Measurements from ENCODE around the gene LDHAL6A. TPM values are rescaled to one million over a fixed set of nuclear protein-coding genes. Genes with fewer than 3 reads are reported as not detected.

The LDHAL6A gene
- total and polyA plus RNA-seq, 2 of the 13 experiments (the other 11 are each of a cell fraction or from before 2014, with no cell fraction given) = not detected

- TF ChIP-seq, protein P1, sequence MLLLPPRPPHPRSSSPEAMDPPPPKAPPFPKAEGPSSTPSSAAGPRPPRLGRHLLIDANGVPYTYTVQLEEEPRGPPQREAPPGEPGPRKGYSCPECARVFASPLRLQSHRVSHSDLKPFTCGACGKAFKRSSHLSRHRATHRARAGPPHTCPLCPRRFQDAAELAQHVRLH (CRISPR knock-in tag; IDR thresholded peaks at IDR 0.05; ENCODE audit: borderline replicate concordance, low read depth) = no peak
- TF ChIP-seq SP2 (CRISPR knock-in tag; IDR thresholded peaks at IDR 0.05) (no peak), TOPORS (CRISPR knock-in tag; IDR thresholded peaks at IDR 0.05) (no peak)
These were observed 39.6 kb downstream of the LDHAL6A start (continued) for GRCh38 chr11:18495271-18495670.

DNA sequence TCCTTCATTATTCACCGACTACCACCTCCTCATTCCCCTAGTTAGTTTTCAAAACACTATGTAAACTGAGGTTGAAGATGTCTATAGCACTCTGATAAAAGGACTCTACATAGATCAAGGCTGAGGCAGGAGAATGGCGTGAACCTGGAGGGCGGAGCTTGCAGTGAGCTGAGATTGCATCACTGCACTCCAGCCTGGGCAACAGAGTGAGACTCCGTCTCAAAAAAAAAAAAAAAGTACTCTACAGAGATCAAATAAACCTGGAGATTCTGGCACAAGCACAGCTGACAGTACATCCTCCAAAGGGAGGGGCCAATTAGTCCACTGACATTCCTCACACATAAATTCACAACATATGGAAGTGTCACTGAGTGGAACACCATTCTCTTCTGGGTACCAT, 40.0 kb downstream of the LDHAL6A start:
- intact Hi-C loops (cut with micrococcal nuclease; ENCODE audit: unreplicated experiment) = no loop called here
- Histone ChIP-seq H3K4me2 (ENCODE audit: low read depth, low read length) (no peak overlapping the region), H4K20me1 (ENCODE audit: insufficient read depth, low read length) (no peaks in the 10 kb centered on the region), H2AFZ (ENCODE audit: low read length) (no peak overlapping the region), H3K4me3 (replicated peaks in 1 of 3; ENCODE audit: insufficient read depth in 1 of 3, low read depth in 2 of 3, low read length in 3 of 3) (no peak overlapping the region), H3K4me1 (ENCODE audit: insufficient read depth, low read length) (peaks cover 7% of the 10 kb centered on the region; the same call in 1 of the 2 replicates), H3K36me3 (replicated peaks in 1 of 2; ENCODE audit: control insufficient read depth in 1 of 2, insufficient read depth in 2 of 2, low read length in 2 of 2) (peaks cover 12 to 60% of the 10 kb centered on the region in 2 experiments), H3K9me3 (ENCODE audit: low read length) (no peaks in the 10 kb centered on the region), H3K27ac (ENCODE audit: extremely low read length, insufficient read depth, low read length) (no peak overlapping the region), H3K27me3 (ENCODE audit: control insufficient read depth in 1 of 2, insufficient read depth in 2 of 2, low read length in 2 of 2) (no peaks in the 10 kb centered on the region; a peak in 1 of 5 replicates), H3K9ac (ENCODE audit: insufficient read depth, low read depth, low read length) (no peak overlapping the region), H3K79me2 (ENCODE audit: insufficient read depth, low read length) (no peaks in the 10 kb centered on the region)
- 97% methylated on average over 4 of the region's 4 CpGs for WGBS (ENCODE audit: low lambda C conversion rate)
- DNase-seq (ENCODE audit: low spot score) (no peak), FAIRE-seq (no peak), ATAC-seq (no peak)
- TF ChIP-seq, protein P2, sequence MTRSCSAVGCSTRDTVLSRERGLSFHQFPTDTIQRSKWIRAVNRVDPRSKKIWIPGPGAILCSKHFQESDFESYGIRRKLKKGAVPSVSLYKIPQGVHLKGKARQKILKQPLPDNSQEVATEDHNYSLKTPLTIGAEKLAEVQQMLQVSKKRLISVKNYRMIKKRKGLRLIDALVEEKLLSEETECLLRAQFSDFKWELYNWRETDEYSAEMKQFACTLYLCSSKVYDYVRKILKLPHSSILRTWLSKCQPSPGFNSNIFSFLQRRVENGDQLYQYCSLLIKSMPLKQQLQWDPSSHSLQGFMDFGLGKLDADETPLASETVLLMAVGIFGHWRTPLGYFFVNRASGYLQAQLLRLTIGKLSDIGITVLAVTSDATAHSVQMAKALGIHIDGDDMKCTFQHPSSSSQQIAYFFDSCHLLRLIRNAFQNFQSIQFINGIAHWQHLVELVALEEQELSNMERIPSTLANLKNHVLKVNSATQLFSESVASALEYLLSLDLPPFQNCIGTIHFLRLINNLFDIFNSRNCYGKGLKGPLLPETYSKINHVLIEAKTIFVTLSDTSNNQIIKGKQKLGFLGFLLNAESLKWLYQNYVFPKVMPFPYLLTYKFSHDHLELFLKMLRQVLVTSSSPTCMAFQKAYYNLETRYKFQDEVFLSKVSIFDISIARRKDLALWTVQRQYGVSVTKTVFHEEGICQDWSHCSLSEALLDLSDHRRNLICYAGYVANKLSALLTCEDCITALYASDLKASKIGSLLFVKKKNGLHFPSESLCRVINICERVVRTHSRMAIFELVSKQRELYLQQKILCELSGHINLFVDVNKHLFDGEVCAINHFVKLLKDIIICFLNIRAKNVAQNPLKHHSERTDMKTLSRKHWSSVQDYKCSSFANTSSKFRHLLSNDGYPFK (CRISPR knock-in tag; IDR thresholded peaks at IDR 0.05; ENCODE audit: borderline replicate concordance) = no peak
- TF ChIP-seq SAP130 (CRISPR knock-in tag; IDR thresholded peaks at IDR 0.05; ENCODE audit: low read depth) = no peak
- TF ChIP-seq PLRG1 (conservative IDR thresholded peaks at IDR 0.05) = no peak
- TF ChIP-seq ZNF121 (CRISPR knock-in tag; IDR thresholded peaks at IDR 0.05) = peak; percentile 51
- BruUV-seq (replicated peaks) = no TSS peak
- POLR2A ChIA-PET = no interaction called here
- CTCF ChIA-PET (ENCODE audit: low intra/inter-chr PET ratio, low total read pairs) = no interaction called here
- in situ Hi-C loops (cut with HindIII; ENCODE audit: extremely low pct_ligation_motif_present, low pct_unique_long_range_greater_than_20kb) = no loop called here

Data from HepG2 (cell line).